Measurements from ENCODE around the gene UFD1.

- no peak for TF ChIP-seq FOXP4 (CRISPR knock-in tag; IDR thresholded peaks at IDR 0.05)
- TF ChIP-seq ZFP90 (CRISPR knock-in tag; IDR thresholded peaks at IDR 0.05; ENCODE audit: borderline replicate concordance) = no peak
- no peak for TF ChIP-seq TCF7L2 (IDR thresholded peaks at IDR 0.05; ENCODE audit: low read depth, low read length)
- TF ChIP-seq POLR2AphosphoS2 (IDR thresholded peaks at IDR 0.05; ENCODE audit: low read depth, low read length) = no peak
- TF ChIP-seq CTCF (CRISPR knock-in tag; IDR thresholded peaks at IDR 0.05) = no peak
- TF ChIP-seq RBM39 (IDR thresholded peaks at IDR 0.05; ENCODE audit: low read depth, low read length, poor library complexity, severe bottlenecking) = no peak
Observed at GRCh38 chr22:19505735-19506126, 26.7 kb upstream of the UFD1 start.

Measured in HepG2 (cell line).